ENCODE measurements around the gene SPINK9. TPM values are rescaled to one million over a fixed set of nuclear protein-coding genes. Genes with fewer than 3 reads are reported as not detected.
"Not testable (repeated sequence)": the region's sequence is repeated elsewhere in the genome, so short reads cannot be mapped to it uniquely, and the experiment has no call there.

The SPINK9 gene, protein sequence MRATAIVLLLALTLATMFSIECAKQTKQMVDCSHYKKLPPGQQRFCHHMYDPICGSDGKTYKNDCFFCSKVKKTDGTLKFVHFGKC
- total RNA-seq, result not detected in 2 replicates

DNA sequence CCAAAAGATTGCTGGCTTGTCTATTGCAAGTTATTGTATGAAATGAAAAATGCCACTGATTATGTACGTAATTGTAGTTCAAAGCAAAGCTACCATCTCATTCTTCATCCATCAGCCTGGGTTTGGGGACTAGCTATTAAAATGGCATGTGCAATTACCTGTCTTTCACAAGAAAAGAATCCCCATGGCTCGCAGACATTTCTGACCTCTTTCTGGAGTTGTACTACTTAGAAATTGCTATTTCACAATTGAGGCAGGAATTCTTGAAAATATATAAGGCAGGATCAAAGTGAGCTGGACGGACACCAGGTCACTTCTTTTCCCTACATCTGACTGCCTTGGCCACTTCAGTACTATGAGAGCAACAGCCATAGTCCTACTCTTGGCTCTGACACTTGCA is at the start of gene SPINK9:
Gene SPINK9 (plus strand): TSS at position 301 of the 400 bp plus-strand sequence. CDS start 55 bp downstream, at position 356.
- intact Hi-C loops (cut with micrococcal nuclease), result no loop called here

- intact Hi-C loops (cut with micrococcal nuclease), result loop anchor here (1.0 to 10.0 kb wide), 3 partner anchors 84 to 441 kb away; no protein-coding TSS in a partner anchor
Measured at GRCh38 chr5:148290271-148291195, 44.8 kb upstream of the SPINK9 start.

GRCh38 chr5:148297731-148298130 is 37.6 kb upstream of the SPINK9 start:
- intact Hi-C loops (cut with micrococcal nuclease), result loop anchor here (10.0 kb wide), 1 partner anchor 187 kb away; no protein-coding TSS in a partner anchor

- intact Hi-C loops (cut with micrococcal nuclease), result no loop called here
Measured at GRCh38 chr5:148306446-148306845, 28.9 kb upstream of the SPINK9 start.

- intact Hi-C loops (cut with micrococcal nuclease), result no loop called here
Measured at GRCh38 chr5:148309019-148309418, 26.3 kb upstream of the SPINK9 start.

DNA sequence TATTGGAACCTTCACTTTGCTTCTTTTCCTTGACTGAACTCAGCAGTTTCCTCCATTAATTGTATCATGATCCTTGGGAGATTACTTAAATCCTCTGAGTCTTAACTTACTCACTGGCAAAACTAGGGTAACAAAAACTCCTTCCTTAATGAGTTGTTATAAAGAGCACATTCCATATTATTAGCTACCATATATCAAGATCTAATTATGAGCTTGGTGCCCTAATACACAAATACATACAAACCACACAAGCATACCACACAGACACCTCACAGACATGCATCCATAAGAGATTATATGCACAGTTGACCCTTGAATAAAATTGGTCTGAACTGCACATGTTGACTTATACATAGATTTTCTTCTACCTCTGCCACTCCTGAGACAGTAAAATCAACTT is 25.6 kb upstream of the SPINK9 start:
- intact Hi-C loops (cut with micrococcal nuclease), result no loop called here

- intact Hi-C loops (cut with micrococcal nuclease), result no loop called here
Measured at GRCh38 chr5:148311484-148311883, 23.9 kb upstream of the SPINK9 start.

DNA sequence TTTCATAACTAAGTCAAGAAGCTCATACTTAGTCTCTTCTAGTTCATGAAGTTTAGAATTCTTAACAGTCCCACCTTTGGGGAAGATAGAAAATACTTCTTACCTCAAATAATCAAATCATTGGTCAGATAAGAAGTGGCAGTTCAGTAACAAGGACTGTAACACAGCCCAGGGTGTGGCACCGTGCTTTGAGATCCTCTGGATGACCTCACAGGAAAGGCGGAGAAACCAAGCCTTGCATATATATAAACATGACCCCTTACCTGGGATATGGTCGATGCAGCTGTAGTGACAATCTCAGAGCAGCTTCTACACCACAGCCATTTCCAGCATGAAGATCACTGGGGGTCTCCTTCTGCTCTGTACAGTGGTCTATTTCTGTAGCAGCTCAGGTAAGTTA is 23.2 kb upstream of the SPINK9 start, which contains the start of gene SPINK7:
Gene SPINK7 (plus strand): TSS at position 271 of the 400 bp plus-strand sequence. CDS start 61 bp downstream, at position 332.
- intact Hi-C loops (cut with micrococcal nuclease), result no loop called here

- intact Hi-C loops (cut with micrococcal nuclease), result no loop called here
Measured at GRCh38 chr5:148314187-148314586, 21.2 kb upstream of the SPINK9 start.

GRCh38 chr5:148314731-148315130 is 20.6 kb upstream of the SPINK9 start:
- intact Hi-C loops (cut with micrococcal nuclease), result no loop called here

DNA sequence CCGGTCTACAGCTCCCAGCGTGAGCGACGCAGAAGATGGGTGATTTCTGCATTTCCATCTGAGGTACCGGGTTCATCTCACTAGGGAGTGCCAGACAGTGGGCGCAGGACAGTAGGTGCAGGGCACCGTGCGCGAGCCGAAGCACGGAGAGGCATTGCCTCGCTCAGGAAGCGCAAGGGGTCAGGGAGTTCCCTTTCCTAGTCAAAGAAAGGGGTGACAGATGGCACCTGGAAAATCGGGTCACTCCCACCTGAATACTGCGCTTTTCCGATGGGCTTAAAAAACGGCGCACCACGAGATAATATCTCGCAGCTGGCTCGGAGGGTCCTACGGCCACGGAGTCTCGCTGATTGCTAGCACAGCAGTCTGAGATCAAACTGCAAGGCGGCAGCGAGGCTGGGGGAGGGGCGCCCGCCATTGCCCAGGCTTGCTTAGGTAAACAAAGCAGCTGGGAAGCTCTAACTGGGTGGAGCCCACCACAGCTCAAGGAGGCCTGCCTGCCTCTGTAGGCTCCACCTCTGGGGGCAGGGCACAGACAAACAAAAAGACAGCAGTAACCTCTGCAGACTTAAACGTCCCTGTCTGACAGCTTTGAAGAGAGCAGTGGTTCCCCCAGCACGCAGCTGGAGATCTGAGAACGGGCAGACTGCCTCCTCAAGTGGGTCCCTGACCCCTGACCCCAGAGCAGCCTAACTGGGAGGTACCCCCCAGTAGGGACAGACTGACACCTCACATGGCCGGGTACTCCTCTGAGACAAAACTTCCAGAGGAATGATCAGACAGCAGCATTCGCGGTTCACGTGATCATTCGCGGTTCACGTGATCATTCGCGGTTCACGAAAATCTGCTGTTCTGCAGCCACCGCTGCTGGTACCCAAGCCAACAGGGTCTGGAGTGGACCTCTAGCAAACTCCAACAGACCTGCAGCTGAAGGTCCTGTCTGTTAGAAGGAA is 15.1 kb upstream of the SPINK9 start:
- intact Hi-C loops (cut with micrococcal nuclease), result not testable (repeated sequence)

- intact Hi-C loops (cut with micrococcal nuclease), result no loop called here
Measured at GRCh38 chr5:148333262-148333849, 2.0 kb upstream of the SPINK9 start.

GRCh38 chr5:148336704-148337435 is 1.5 kb downstream of the SPINK9 start:
- intact Hi-C loops (cut with micrococcal nuclease), result no loop called here

DNA sequence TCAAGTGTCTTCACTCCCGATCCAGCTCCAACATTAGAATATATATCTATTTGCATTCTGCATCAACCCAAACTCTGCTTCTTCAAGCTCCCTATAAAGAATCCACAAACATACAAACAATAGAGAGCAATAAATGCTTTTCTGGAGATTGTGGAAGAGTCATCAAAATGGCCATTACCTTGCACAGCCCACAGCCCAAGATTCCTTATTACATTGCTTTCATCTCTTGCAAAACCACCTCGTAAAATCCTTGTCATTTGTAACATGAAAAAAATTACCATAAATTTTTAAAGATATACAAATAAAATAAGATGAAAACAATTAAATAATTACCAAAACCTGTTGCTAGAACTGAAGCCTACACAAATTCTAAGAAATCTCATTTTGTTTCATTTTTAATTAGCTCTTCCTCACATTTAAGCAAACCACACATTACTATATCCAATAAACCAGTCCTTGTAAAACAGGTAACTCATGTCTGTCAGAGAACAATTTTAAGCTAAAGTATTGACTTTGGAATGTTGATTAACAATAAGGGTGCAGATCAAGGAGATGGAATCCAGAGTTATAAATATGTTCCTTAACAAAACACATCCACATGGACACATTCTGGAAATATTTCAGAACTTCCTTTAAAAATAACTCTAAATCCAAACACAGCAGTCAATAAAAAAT is 7.1 kb downstream of the SPINK9 start:
- intact Hi-C loops (cut with micrococcal nuclease), result no loop called here

DNA sequence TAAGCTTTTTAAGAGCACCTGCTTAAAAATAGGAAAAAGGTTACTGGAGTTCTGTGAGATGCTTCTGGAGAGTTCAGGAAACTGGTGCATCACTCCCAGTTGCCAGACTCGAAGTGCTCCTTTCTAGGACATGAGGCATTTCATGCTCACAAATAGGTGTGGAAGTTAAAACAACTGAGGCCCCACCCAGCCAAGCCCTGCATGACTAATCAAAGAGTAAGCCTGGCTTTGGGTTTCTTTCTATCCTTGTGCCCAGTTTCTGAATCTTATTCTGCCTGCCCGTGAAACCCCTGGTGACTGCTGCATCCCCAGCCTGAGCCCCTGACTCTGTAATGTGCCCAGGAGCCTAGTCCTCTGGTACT is 7.7 kb downstream of the SPINK9 start:
- intact Hi-C loops (cut with micrococcal nuclease), result no loop called here

GRCh38 chr5:148343603-148344487 is 8.5 kb downstream of the SPINK9 start:
- intact Hi-C loops (cut with micrococcal nuclease), result no loop called here

DNA sequence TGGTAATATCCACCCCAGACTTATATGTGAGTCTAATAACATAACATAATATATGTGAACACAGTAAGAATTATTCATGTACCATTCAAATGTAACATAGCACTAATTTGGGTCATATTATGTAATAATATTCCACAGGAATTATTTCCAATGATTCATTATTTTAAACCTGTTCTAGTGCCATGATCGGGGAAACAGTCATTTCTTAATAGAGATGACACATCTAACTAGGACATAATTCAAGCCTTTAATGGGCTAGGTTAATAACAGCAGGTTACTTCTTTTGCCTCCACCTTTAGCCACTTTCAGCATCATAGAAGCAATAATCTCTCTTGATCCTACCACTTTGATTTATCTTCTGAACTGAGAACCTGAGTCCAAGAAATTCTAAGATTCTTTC is 12.3 kb downstream of the SPINK9 start:
- intact Hi-C loops (cut with micrococcal nuclease), result no loop called here

DNA sequence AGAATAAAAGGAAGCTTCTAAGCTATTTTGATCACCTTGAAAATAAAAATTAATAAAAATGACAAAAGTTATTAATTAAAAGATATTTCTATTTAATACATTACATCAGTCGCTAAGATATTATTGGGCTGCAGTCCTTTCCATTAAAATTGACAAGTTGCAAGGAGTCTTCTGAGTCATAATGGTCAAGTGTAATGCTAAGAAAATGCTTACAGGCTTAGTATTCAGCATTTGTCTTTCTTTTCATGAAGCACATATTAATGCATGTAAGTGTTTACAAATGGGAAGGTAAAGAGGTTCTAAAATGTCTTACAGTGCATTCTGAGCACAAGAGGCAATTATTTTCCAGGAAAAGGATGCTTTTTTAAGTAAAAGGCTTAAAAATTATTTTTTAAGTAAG is 17.3 kb downstream of the SPINK9 start:
- intact Hi-C loops (cut with micrococcal nuclease), result no loop called here

DNA sequence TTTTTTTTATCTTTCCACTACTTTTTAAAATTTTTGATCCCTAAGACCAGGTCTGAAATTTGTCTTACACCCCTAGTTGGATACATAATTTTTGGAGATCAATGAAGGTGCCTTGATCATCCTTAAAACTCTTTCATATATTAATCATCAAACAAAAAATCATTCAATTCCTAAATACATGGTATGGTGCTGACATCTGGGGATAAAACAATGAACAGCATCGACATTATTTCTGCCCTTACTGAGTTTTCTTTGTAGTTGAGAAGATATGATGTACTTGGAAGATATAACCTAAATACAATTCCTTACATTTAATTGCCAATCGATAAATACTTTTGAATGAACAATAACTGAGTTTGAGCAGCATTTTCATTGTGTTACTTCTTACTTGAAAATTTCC is 18.3 kb downstream of the SPINK9 start:
- intact Hi-C loops (cut with micrococcal nuclease), result no loop called here
